HEK293 (cell line): Measurements from ENCODE around the gene OTUB1.

Source experiments
- CTCF ChIP-seq: fragments of 450-650 bp; formaldehyde crosslinking; IDR thresholded peaks from 2 replicates; pipeline ENCODE4 v1.5.1; 2016; ENCODE audit warnings: missing biosample characterization, missing genetic modification characterization
- SETDB1 ChIP-seq: IDR thresholded peaks from one replicate; pipeline ENCODE4 v1.6.1; 2017; ENCODE audit warnings: mild to moderate bottlenecking, low read length, moderate library complexity, mixed read lengths; ENCODE audit not compliant: insufficient read length
- YY1 ChIP-seq: fragments of 450-650 bp; formaldehyde crosslinking; IDR thresholded peaks from 2 replicates; pipeline ENCODE4 v1.5.1; 2018; ENCODE audit warnings: missing biosample characterization, missing genetic modification characterization
- ZNF223 ChIP-seq: fragments of 450-650 bp; formaldehyde crosslinking; IDR thresholded peaks from 2 replicates; pipeline ENCODE4 v1.5.1; 2016; ENCODE audit warnings: missing biosample characterization, missing genetic modification characterization
- ZNF280C ChIP-seq: fragments of 450-650 bp; formaldehyde crosslinking; IDR thresholded peaks from 2 replicates; pipeline ENCODE4 v1.5.1; 2016; ENCODE audit warnings: missing biosample characterization, missing genetic modification characterization
- ZNF362 ChIP-seq: fragments of 450-650 bp; formaldehyde crosslinking; IDR thresholded peaks from 2 replicates; pipeline ENCODE4 v1.5.1; 2016; ENCODE audit warnings: missing biosample characterization, missing genetic modification characterization
- ZNF544 ChIP-seq: fragments of 450-650 bp; formaldehyde crosslinking; IDR thresholded peaks from 2 replicates; pipeline ENCODE4 v1.5.0; 2017; ENCODE audit warnings: missing biosample characterization, missing genetic modification characterization
- ZNF555 ChIP-seq: fragments of 450-650 bp; formaldehyde crosslinking; conservative IDR thresholded peaks from 2 replicates; pipeline ENCODE4 v1.5.1; 2017; ENCODE audit warnings: missing biosample characterization, mild to moderate bottlenecking, missing genetic modification characterization, inconsistent platforms
- ZNF76 ChIP-seq: fragments of 450-650 bp; formaldehyde crosslinking; IDR thresholded peaks from 2 replicates; pipeline ENCODE4; 2016; ENCODE audit warnings: low read depth, missing biosample characterization, missing genetic modification characterization, borderline replicate concordance

- TF ChIP-seq CTCF (tag by site-specific recombination) (peak; percentile 28; the same call in 1 of the 2 replicates), SETDB1 (peak; percentile 67), ZNF555 (tag by site-specific recombination) (no peak), ZNF544 (tag by site-specific recombination) (no peak), ZNF280C (tag by site-specific recombination) (no peak), ZNF223 (tag by site-specific recombination) (no peak), ZNF76 (tag by site-specific recombination) (peak; percentile 86), ZNF362 (tag by site-specific recombination) (no peak), YY1 (tag by site-specific recombination) (peak; percentile 85)
These were observed 11.7 kb upstream of the OTUB1 start, which contains the start of gene COX8A for GRCh38 chr11:63974259-63975143.
